HG03108 (cell line): ENCODE results near the gene LRRTM4.
"Not testable (repeated sequence)": the region's sequence is repeated elsewhere in the genome, so short reads cannot be mapped to it uniquely, and the experiment has no call there.

Source experiments
- ATAC-seq: cut with Tn5 transposase; IDR thresholded peaks from one replicate; pipeline ENCODE4 v1.9.1; 2021; ENCODE audit warnings: moderate library complexity; ENCODE audit not compliant: unreplicated experiment

Gene LRRTM4

GRCh38 chr2:76793647-76794334 lies 728.4 kb downstream of the LRRTM4 start:
- ATAC-seq = no peak

- not testable (repeated sequence) for ATAC-seq
These were observed 740.9 kb downstream of the LRRTM4 start for GRCh38 chr2:76781313-76781712.

- no peak for ATAC-seq
These were observed 758.9 kb downstream of the LRRTM4 start for GRCh38 chr2:76763276-76763675.

GRCh38 chr2:76760367-76760704 lies 761.8 kb downstream of the LRRTM4 start:
- no peak for ATAC-seq

- ATAC-seq = no peak
These were observed 762.4 kb downstream of the LRRTM4 start for GRCh38 chr2:76759634-76760366.

GRCh38 chr2:76752506-76752905 lies 769.7 kb downstream of the LRRTM4 start:
- no peak for ATAC-seq

- no peak for ATAC-seq
These were observed 772.3 kb downstream of the LRRTM4 start for GRCh38 chr2:76749858-76750257.

- no peak for ATAC-seq
These were observed 773.4 kb downstream of the LRRTM4 start for GRCh38 chr2:76748581-76749296.

GRCh38 chr2:76745605-76746004 lies 776.6 kb downstream of the LRRTM4 start:
- ATAC-seq = no peak

GRCh38 chr2:76737607-76738006 lies 784.6 kb downstream of the LRRTM4 start:
- no peak for ATAC-seq

GRCh38 chr2:76733736-76734135 lies 788.4 kb downstream of the LRRTM4 start:
- no peak for ATAC-seq

- no peak for ATAC-seq
These were observed 791.0 kb downstream of the LRRTM4 start for GRCh38 chr2:76731157-76731556.

- ATAC-seq = no peak
These were observed 792.2 kb downstream of the LRRTM4 start for GRCh38 chr2:76730021-76730420.

GRCh38 chr2:76721226-76721625 lies 801.0 kb downstream of the LRRTM4 start:
- no peak for ATAC-seq

- no peak for ATAC-seq
These were observed 808.9 kb downstream of the LRRTM4 start for GRCh38 chr2:76713312-76713711.

GRCh38 chr2:76711490-76711889 lies 810.7 kb downstream of the LRRTM4 start:
- ATAC-seq = no peak

- no peak for ATAC-seq
These were observed 821.3 kb downstream of the LRRTM4 start for GRCh38 chr2:76700894-76701293.

GRCh38 chr2:76697998-76698713 lies 824.0 kb downstream of the LRRTM4 start:
- not testable (repeated sequence) for ATAC-seq
